Measurements from ENCODE around the gene KLF12. TPM values are rescaled to one million over a fixed set of nuclear protein-coding genes. Genes with fewer than 3 reads are reported as not detected.

The KLF12 gene
- total RNA-seq, 1 donor from 2014 or later: 59.9 TPM

- no peak for TF ChIP-seq CTCF (IDR thresholded peaks at IDR 0.05; ENCODE audit: partially characterized antibody, unreplicated experiment)
- Mint-ChIP-seq H3K27ac (ENCODE audit: unreplicated experiment) (no peak overlapping the region), H3K4me1 (ENCODE audit: low read depth, unreplicated experiment) (peaks cover 20% of the 10 kb centered on the region), H3K4me3 (ENCODE audit: unreplicated experiment) (no peak overlapping the region), H3K9me3 (ENCODE audit: unreplicated experiment) (peaks cover 4% of the 10 kb centered on the region), H3K36me3 (ENCODE audit: unreplicated experiment) (no peaks in the 10 kb centered on the region), H3K27me3 (ENCODE audit: unreplicated experiment) (peaks cover 3% of the 10 kb centered on the region)
- DNase-seq: no peak
These were observed 14.1 kb upstream of the KLF12 start for GRCh38 chr13:74148352-74148751.

DNA sequence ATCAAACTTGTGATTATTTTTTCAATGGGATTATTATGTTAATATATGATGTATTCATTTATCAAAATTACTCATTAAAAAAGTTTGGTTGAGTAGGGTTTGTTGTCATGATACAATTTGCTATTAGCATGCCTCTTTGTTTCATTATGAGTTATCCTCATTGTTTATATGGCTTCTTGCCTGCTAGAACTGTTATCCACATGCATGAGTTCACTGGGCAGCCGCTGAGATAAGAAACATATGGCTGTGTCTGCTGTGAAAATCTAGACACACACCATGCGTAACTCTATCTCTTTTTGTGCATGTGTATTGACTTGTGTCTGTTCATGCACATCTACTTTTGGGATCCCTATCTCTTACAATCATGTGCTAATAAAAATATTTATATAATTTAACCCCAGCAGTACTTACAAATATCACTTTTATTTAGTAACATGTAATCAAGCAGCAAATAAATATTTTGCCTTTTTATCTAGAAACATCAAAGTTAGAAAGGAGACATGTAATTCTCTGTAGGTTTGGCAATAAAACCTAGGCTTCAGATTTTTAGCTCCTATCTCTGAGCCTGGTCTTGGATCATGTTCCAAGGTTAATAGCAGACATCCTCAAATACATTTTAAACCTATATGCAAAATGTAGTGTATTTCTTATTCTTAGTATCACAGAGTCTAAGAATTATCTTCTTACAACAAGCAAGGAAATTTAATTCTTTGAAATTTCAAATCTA is 11.2 kb upstream of the KLF12 start:
- DNase-seq: no peak
- peaks cover 20% of the 10 kb centered on the region for H3K4me1 Mint-ChIP-seq (ENCODE audit: low read depth, unreplicated experiment)
- no peak for TF ChIP-seq CTCF (IDR thresholded peaks at IDR 0.05; ENCODE audit: partially characterized antibody, unreplicated experiment)
- no peak overlapping the region for H3K4me3 Mint-ChIP-seq (ENCODE audit: unreplicated experiment)
- no peaks in the 10 kb centered on the region for H3K36me3 Mint-ChIP-seq (ENCODE audit: unreplicated experiment)
- H3K27ac Mint-ChIP-seq (ENCODE audit: unreplicated experiment): peak overlapping the region; percentile 94
- peaks cover 5% of the 10 kb centered on the region for H3K27me3 Mint-ChIP-seq (ENCODE audit: unreplicated experiment)
- H3K9me3 Mint-ChIP-seq (ENCODE audit: unreplicated experiment): peaks cover 4% of the 10 kb centered on the region

DNA sequence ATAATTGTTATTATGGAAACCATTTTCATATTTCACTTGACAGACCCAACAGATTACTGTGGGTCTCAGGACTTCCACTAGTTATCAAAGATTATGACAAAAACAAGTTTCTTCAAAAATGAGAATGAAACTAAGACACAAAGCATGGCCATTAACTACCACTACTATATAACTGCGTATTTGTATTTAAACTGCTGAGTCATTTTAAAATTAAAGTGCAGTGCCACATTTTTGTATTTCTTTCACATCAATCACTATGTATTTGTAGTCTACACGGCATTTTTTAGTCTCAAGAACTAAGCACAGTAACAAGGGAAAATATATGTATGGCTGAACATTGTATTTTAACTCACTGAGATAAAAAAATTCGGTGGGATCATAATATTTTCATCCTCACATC is 10.1 kb upstream of the KLF12 start:
- no peak for TF ChIP-seq CTCF (IDR thresholded peaks at IDR 0.05; ENCODE audit: partially characterized antibody, unreplicated experiment)
- H3K4me1 Mint-ChIP-seq (ENCODE audit: low read depth, unreplicated experiment): peaks cover 13% of the 10 kb centered on the region
- H3K9me3 Mint-ChIP-seq (ENCODE audit: unreplicated experiment): peaks cover 4% of the 10 kb centered on the region
- H3K27me3 Mint-ChIP-seq (ENCODE audit: unreplicated experiment): peaks cover 5% of the 10 kb centered on the region
- no peaks in the 10 kb centered on the region for H3K36me3 Mint-ChIP-seq (ENCODE audit: unreplicated experiment)
- H3K4me3 Mint-ChIP-seq (ENCODE audit: unreplicated experiment): no peak overlapping the region
- peak overlapping the region; percentile 94 for H3K27ac Mint-ChIP-seq (ENCODE audit: unreplicated experiment)
- no peak for DNase-seq

DNA sequence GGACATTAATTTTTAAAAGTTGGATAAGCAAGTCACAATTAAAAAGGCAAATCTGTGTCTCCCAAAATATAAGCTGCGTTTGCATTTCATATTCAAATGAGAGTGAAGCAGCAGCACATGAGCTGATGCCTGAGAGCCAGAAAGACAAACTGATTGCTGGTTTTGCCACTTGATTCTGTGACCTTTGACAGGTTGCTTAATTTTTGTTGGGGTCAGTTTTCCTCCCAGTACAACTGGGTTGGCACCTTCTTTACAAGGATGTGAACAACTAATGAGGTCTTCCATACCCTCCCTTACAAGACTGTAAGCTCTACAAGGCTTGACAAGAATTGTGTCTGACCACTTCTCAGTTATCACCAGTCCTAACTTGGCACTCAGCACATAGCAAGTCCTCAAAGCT is 8.1 kb upstream of the KLF12 start:
- no peak for DNase-seq
- no peak for TF ChIP-seq CTCF (IDR thresholded peaks at IDR 0.05; ENCODE audit: partially characterized antibody, unreplicated experiment)
- Mint-ChIP-seq H3K36me3 (ENCODE audit: unreplicated experiment) (no peaks in the 10 kb centered on the region), H3K9me3 (ENCODE audit: unreplicated experiment) (peaks cover 4% of the 10 kb centered on the region), H3K27ac (ENCODE audit: unreplicated experiment) (no peak overlapping the region), H3K4me1 (ENCODE audit: low read depth, unreplicated experiment) (peaks cover 13% of the 10 kb centered on the region), H3K27me3 (ENCODE audit: unreplicated experiment) (peaks cover 3% of the 10 kb centered on the region), H3K4me3 (ENCODE audit: unreplicated experiment) (no peak overlapping the region)

- H3K4me3 Mint-ChIP-seq (ENCODE audit: unreplicated experiment): no peak overlapping the region
- no peaks in the 10 kb centered on the region for H3K36me3 Mint-ChIP-seq (ENCODE audit: unreplicated experiment)
- no peak for TF ChIP-seq CTCF (IDR thresholded peaks at IDR 0.05; ENCODE audit: partially characterized antibody, unreplicated experiment)
- no peaks in the 10 kb centered on the region for H3K4me1 Mint-ChIP-seq (ENCODE audit: low read depth, unreplicated experiment)
- no peak for DNase-seq
- H3K9me3 Mint-ChIP-seq (ENCODE audit: unreplicated experiment): peaks cover 6% of the 10 kb centered on the region
- peaks cover 8% of the 10 kb centered on the region for H3K27me3 Mint-ChIP-seq (ENCODE audit: unreplicated experiment)
- H3K27ac Mint-ChIP-seq (ENCODE audit: unreplicated experiment): no peak overlapping the region
These were observed 4.0 kb upstream of the KLF12 start for GRCh38 chr13:74138241-74138640.

Measured in glutamatergic neuron (in vitro differentiated cells).